NCI-H1694 treated with DMSO at 0.1 percent for 48 hours (cell line): Measurements from ENCODE around the gene BDP1.
"Not testable (repeated sequence)": the region's sequence is repeated elsewhere in the genome, so short reads cannot be mapped to it uniquely, and the experiment has no call there.

Experiments
- DNase-seq: peaks from one replicate; lab custom pipeline; 2025; lab: John Stamatoyannopoulos, UW

The BDP1 gene, protein sequence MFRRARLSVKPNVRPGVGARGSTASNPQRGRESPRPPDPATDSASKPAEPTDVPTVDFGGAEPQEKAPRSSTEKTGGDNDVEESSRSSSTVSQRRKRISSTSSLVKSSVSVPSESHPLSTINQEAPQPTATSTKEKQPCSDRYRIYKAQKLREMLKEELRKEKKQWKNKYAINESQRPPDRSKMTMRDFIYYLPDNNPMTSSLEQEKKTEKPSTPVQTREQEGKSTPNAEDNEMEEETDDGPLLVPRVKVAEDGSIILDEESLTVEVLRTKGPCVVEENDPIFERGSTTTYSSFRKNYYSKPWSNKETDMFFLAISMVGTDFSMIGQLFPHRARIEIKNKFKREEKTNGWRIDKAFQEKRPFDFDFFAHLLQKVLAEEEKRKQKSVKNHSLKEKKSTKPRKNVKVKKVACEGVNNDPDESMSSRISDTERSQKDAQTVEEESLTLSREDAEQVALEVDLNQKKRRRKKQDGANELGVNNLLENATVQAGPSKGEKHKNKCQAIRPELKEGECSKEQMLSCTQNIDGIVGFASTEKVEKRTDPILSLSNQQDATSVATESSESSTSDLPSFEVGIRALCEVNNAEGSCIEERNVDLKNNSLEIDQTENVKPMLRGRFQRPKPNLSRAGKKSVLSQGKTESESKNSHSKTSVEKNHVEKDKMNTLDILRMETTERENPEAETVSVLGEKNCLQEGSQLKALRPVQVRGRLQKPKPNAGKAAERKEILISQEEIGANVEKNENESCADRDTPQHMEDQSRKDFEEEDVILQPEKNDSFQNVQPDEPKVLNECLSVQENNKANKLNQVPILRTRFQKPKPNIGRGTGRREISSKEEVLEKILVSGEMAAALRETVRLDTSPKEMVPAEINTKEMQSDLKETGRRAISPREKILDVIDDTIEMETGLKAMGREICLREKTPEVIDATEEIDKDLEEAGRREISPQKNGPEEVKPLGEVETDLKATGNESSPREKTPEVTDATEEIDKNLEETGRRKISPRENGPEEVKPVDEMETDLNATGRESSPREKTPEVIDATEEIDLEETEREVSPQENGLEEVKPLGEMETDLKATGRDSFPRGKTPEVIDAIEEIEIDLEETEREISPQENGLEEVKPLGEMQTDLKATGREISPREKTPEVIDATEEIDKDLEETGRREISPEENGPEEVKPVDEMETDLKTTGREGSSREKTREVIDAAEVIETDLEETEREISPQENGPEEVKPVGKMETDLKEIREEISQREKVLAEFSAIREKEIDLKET (N-terminal part only)

DNA sequence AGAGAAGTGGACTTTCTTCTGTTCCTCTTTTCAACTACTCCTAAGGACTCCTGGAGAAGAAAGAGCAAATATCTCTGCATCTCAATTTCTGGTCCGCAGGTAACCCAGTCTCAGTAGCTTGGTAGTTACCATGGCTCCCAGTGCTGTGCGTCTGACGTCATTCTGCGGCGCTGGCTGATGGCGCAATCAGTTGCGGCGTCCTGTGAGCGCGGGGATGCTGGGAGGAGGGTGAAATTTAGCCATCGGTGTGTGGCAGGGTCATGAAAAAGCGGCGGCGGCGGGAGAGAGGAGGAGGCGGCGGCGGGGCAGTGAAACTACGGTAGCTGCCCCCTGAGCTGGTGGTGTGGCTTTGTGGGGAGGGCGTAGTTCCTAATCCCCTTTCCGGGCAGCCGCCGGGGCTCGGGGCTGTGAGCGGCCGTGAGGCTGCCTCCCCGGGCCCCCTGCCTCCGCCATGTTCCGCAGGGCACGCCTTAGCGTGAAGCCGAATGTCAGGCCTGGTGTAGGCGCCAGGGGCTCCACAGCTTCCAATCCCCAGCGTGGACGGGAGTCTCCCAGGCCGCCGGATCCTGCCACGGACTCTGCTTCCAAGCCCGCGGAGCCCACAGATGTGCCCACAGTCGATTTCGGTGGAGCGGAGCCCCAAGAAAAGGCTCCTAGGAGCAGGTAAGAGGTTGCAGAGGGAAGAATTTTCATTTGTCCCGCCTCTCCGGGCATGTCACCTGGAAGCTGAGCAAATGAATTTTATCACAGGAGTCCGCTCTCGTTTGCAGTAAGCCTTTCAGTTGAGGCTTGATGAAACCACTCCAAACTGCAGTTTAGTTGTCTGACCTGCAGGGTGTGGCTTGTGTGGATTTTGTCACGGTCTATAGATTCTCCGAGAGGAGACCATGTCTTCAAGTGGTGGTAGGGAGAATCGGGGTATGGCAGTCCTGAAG is at the start of gene BDP1:
BDP1 (plus strand) TSS at position 225 of the 935 bp plus-strand sequence; CDS start at position 452, 227 bp downstream.
- DNase-seq: peak; percentile 77

DNA sequence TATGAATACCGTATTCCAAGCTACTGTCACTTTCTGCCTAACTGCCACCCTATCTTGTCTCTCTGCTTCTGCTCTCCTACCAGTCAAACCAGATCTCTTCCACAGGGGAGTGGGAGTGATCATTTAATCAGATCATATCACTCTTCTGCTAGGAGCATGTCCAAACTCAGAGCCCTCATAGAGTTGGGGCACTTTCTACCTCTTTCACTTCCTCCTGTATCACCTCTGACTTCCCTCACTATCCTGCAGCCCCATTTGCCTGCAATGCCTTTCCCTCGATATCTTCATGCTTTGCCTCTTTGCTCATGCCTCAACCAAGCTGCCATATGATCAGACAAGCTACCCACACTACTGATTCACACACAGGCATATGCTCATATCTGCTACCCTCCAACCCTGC is 45.4 kb upstream of the BDP1 start:
- DNase-seq: not testable (repeated sequence)

DNA sequence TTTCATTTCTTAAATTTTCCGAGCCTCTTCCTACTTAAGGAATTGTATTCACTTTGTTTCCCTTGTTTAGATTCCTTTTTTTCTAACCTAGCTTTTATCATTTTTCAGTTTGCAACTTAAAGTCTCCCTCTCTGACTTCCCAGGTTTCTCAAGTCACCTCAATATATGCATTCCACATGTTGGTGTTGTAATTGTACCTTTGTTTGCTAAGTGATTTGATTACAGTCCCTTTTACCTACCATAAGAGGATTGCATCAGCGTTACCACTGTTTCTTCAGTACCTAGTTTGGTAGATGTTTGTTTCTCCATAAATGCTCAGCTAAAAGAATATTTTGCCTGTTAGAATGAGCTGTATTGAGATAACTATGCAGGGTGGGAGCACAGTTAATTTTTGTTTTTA is 39.8 kb upstream of the BDP1 start:
- not testable (repeated sequence) for DNase-seq

DNA sequence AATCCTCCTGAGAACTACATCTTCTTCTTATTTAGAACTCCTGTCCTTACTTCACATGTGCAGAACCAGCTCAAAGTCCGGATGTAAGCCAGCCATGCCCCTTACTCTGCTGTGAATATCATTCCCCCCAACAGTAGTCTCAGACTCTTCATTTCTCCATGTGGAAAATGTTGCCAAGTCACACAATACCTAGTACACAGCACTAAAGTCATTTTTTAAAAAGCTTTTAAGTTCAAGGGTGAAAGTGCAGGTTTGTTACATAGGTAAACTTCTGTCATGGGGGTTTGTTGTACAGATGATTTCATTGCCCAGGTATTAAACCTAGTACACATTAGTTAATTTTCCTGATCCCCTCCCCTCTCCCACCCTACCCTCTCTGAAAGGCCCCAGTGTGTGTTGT is 37.4 kb upstream of the BDP1 start:
- not testable (repeated sequence) for DNase-seq

DNA sequence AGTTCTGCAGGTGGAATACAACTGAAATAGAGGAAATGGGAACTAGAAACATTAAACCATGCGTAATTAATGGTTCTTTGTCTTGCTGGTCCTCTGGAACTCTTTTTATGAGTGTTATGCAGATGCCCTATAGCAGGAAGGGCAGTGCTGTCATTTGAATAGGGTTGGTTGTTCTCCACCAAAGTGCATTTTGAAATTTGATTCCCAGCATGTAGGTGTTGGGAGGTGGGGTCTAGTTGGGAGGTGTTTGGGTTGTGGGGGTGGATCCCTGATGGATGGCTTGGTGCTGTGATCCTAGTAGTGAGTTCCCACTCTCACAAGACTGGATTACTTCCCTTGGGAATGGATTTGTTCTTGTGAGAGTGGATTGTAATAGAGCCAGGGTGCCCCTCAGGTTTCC is 34.2 kb upstream of the BDP1 start:
- not testable (repeated sequence) for DNase-seq

DNA sequence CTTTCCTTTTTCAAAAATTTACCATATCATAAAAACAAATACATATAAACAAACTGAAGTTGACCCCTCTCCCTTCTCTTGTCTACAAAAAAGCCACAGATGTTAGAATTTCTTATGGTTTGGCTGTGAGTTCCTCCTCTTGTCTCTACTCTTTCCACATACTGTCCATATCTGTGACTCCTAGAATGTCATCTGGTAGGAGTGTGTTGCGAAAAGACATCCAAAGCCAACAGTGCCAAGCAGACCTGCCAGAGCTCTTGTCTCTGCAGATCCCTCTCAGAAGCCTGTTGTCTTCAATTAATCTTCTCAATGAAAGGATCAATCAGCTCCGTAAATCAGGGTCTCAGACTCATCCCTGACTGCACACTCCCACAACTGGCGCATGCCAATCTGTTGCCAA is 31.6 kb upstream of the BDP1 start:
- DNase-seq: not testable (repeated sequence)

DNA sequence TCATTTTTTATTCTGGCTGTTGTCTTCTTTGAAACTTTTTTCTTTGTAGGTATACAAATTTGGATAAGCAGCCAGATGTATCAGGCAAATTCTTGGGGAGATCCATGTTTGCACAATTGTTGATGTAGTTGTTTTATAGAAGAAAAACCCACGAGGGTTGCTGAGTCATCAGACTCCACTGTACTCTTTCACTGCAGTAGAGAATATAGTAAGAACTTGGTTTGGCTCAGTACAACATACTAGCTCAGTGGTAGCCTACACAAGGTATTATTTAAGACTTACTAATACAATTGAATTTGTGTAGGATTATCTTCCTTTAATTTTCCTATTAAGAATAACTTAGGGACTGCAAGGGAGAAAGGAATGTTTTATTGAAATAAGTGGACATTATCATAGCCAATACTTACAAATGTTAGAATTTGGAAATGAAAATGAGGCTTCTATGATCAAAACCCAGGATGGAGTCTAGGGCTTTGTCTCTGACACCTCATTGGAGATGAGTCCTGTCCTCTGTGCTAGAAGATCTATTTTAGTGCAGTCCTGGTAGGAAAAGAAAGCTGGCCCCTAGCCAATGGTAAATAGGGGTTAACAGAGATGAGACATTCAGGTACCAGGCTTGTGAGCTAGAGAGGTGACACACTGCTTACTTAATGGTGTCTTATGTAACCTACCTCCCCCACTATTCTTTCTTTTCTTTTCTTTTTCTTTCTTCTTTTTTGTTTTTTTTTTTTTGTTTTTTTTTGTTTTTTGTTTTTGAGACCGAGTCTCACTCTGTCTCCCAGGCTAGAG is 28.6 kb upstream of the BDP1 start:
- not testable (repeated sequence) for DNase-seq

DNA sequence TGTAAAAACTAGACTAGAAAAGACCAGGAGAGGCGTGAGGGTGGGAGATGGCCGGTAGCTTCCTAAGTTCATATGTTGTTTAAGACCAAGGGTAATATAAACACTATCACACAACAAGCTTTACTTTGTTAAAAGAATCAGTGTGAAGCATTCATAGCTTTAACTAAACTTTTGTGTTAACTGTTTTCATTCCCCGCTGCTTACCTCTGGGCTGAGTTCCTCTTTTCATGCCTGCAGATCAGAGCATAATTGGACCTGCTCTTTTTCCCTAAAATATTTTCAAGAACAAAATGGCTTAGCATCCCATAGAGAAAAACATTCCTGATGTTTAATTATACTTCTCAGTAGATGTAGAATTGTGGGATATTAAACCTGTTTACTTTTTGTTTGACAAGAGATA is 23.0 kb upstream of the BDP1 start:
- DNase-seq: not testable (repeated sequence)

DNA sequence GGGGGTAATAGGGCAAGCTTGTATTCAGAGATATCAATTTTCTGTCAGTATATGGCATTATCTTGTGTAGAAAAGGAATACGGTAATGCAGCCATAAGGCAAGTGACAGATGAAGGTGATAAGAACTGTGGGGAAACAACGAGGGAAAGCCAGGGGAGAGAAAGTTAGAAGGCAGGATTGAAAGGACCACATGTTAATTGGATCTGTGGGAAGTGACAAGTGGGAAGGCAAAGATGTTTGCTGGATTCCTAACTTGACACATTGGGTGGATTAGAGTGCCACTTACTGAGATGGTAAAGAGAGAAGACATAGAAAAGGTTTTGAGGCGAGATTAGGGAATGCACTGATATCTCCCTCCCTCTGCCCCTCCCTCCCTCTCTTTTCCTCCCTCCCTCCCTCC is 20.6 kb upstream of the BDP1 start:
- not testable (repeated sequence) for DNase-seq

DNA sequence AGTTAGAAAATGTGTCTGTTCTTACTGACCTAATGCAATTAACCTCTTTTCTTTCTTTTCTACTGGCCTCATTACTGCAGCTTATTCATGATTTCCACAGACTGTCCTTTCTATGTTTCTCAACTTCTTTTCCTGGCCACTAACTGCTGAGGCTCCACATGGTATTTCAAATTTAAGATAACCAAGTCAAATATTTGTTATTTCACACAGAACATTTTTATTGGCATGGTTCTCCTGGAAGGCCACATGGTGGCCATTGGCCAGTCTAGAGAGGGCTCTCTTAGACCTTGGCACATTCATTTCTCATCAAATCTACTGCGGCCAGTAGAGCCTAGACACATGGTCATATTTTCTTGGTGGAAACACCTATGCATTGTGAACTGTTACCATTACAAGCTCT is 13.9 kb upstream of the BDP1 start:
- DNase-seq: not testable (repeated sequence)

DNA sequence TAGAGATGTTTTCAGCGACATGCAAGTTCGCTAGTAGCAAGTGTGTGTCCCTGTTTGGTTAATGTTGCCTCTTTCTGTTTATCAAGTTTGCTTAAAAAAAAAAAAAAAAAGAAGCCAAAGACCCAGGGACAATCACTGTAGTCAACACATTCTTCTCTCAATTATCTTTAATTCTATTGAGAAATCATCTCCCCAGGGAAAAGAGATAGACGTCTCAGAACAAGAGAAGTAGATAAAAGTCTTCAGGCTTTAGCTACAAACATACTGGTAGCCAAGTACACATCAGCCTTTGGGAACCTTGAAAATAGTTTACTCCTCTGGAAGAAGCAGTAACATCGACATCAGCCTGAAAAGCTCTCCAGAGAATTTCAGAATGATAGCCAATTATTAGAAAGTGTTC is 11.6 kb upstream of the BDP1 start:
- not testable (repeated sequence) for DNase-seq

DNA sequence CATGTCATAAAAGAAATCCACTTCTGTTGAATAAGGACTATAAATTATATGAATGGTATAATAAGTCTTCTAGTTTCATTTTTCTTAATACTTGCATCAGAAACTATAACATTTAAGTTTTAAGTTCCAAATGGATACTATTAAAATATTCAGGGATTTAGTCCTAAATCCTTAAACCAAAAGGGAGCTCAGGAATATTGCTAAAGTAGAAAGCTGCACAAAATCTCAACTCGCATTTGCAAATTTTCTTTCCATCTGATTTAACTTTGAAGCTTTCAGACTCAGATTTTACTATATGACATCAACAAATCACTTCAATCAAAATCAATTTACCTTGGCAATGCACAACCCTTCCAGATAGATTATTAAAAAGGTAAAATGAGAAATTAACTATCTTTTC is 10.4 kb upstream of the BDP1 start:
- peak; percentile 34 for DNase-seq

DNA sequence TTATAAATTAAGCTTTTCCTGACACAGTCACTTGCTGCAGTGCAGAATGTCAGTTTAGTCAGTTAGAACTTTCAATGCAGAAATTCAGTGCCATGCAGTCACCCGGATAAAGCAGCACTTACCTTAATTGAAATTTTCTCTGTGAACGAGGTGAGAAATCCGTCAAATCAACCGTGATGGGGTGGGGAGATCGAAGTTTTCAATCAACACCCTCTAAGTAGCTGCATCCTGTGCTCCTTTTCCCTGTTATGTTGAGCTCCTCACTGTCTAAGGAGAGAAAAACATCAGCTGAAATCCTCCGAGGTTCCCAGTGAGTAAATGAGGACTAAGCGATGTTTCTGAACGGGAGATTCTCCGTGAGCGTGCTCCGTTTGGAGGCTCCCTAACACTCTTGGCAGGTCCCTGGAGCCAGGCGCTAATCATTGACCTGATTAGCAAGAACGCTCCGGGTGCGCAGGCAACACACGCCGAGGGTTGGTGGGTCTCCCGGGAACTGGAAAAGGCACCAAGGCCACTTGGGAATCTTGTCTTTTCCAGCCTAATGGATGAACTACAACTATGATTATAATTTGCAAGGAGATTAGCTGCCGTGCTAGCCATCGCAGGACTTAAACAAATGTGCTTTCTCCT is 9.8 kb upstream of the BDP1 start:
- DNase-seq: peak; percentile 23

DNA sequence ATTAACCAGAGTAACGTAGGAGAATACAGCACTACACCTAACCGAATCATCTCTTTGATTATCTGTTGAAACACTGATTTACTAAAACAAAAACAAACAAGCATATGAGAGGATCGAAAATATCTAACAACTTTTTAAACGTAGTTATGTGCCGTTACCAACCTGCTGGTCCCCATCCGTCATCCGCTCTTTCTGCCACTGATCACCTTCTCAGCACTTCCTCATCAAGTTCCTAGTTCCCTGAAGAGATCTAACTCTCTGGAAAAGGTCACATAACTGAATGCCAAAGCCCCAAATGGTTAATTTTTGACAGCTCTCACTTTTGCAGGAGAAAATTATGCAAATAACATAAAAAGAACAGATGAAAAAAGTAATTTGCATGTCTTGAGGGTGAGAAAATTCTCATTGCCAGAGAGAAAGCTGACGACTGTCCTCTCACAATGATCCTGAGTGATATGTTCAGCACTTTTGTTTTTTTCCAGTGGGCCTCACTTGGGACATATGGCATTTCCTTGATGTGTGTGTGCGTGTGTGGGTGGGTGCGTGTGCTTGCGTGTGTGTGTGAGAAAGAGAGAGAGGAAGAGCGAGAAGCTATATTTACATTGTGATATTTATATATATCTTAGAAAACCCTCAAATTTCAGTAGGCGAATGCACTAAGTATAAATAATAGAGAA is 8.8 kb upstream of the BDP1 start:
- peak; percentile 45 for DNase-seq

DNA sequence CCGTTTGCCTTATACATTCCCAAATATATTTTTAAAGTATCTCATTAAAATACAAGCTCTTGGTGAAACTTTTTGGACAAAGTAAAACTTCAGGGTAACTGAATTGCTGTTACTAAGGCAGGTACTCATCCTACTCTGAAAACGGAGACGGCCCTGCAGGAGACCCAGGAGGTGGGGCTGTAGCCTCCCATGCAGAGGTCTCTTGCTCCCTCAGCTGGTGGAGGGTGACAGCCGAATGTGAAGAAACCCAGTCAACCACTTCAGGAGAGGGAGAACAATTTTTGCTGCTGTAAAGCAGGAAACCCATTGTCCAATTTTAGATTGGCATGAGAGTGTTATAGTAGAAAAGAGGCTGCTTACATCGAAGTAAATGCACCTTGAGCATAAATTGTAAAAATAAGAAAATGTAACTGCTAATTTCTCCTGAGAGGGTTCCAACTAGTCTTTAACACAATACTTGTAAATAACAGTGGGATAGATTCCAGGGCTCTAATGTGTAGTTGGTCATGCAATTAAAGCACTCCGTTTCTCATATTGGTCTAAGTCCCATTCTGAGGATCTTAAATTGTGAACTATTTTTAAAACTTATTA is 8.1 kb upstream of the BDP1 start:
- peak; percentile 44 for DNase-seq

DNA sequence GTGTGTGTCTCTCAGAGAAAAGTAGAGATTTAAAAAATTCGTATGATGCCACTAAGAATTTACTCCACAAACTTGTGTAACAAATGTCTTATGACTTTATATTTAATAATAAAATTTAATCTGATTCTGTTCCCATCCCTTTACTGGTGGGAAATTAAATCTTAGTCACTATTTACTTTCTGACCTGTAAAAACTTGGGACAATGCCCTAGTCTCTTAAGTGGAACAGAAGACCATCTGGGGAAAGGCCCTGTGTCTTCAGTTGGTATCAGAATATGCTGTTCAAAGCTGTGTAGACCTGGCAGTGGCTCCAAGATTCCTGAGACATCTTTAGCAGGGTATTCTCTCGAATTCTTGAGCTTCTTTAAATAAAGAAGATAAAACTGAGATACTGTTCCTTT is 2.6 kb upstream of the BDP1 start:
- DNase-seq: no peak

DNA sequence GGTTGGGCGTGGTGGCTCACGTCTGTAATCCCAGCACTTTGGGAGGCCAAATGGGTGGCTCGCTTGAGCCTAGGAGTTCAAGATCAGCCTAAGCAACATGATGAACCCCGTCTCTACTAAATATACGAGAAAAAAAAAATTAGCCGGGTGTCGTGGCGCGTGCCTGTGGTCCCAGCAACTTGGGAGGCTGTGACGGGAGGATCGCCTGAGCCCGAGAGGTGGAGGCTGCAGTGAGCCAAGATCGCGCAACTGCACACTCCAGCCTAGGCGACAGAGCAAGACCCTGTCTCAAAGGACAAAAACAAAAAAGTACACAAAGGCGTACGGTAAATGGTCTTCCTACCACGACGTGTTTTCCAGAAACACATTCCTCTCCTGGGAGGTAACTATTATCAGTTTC is 538 bp upstream of the BDP1 start:
- no peak for DNase-seq

DNA sequence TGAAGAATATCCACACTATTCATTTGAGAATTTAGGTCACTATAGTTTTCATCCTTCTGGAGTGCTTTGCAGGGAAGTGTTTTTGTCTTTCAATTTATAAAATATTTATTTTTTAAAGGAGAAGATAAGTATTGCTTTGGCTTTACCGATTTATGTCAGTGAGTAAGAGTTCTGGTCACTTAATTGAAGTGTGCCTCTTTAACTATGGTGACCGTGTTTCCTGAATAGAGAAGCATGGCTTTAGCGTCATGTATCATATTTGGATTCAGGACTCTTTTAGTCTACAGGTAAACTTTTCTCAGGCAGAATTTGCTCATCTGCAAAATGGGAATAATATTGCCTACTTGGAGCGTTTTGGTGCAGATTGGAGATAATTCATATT is 902 bp downstream of the BDP1 start:
- DNase-seq: no peak

DNA sequence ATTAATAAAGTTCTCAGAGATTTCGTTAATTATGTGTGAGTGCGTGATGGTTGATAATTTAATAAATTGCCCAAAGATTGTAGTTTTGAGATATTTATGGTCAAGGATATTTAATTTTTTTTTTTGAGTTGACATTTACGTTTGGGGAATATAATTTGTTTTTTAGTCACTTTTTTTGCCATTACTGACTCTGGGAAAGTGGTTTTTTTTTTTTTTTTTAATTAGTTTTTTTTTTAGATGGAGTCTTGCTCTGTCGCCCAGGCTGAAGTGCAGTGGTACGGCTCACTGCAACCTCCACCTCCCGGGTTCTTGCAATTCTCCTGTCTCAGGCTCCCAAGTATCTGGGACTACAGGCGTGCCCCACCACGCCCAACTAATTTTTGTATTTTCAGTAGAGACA is 1.7 kb downstream of the BDP1 start:
- no peak for DNase-seq
